Kidney tubule cell (primary cell): Measurements from ENCODE around the gene KDM2A.
"Not testable (repeated sequence)": the region's sequence is repeated elsewhere in the genome, so short reads cannot be mapped to it uniquely, and the experiment has no call there.

Experiments used
- DNase-seq: peaks from one replicate; pipeline ENCODE4 v3.0.0-alpha.2; 2018; ENCODE audit warnings: low spot score

KDM2A gene

GRCh38 chr11:67167719-67168118 lies 48.7 kb downstream of the KDM2A start:
- DNase-seq, result no peak

GRCh38 chr11:67168911-67169310 lies 49.8 kb downstream of the KDM2A start:
- not testable (repeated sequence) for DNase-seq

DNA sequence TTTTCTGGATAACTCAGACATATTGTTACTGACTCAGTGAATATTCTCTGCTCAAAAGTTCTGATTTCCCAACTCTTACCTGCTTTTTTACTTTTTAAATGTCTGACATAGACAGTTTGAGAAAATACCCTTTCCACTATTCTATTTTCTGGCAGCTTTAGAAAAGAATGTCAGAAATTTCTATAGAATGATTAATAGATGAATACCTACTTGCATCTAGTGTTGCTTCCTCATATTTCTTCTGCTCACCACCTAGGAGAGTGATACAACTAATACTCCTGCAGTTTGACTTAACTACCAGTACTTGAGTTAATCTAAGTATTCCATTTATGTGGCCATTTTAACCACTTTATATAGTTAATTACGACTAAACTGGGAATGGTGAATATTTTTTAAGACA lies 55.2 kb downstream of the KDM2A start:
- DNase-seq, result peak; percentile 53

- DNase-seq, result no peak
Measured at GRCh38 chr11:67177399-67178281, 58.6 kb downstream of the KDM2A start.

GRCh38 chr11:67178421-67178820 lies 59.4 kb downstream of the KDM2A start:
- DNase-seq, result no peak

- no peak for DNase-seq
Measured at GRCh38 chr11:67178878-67179277, 59.8 kb downstream of the KDM2A start.

- no peak for DNase-seq
Measured at GRCh38 chr11:67179892-67180490, 60.9 kb downstream of the KDM2A start.

- DNase-seq, result no peak
Measured at GRCh38 chr11:67194096-67194495, 75.0 kb downstream of the KDM2A start.

DNA sequence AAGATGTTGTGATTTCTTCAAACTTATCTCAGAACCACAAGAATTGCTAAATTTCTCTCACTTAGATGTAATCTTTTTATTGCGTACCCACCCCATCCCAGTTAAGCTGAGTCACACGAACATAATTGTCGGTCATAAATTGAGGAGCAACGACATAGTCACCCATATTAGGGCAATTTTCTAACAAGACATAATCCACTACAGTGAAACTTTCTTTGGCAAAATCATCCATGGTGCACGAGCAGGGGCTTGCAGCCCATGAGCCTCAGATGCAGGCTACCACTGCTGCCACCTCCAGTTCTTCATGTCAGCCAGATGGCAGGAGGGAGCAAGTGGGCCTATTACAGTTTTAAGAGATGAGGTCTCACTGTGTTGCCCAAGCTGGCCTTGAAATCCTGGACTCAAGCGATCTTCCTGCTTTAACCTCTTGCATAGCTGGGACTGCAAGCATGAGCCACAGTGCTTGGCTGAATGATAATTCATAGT lies 77.0 kb downstream of the KDM2A start:
- DNase-seq, result no peak

GRCh38 chr11:67197606-67198005 lies 78.5 kb downstream of the KDM2A start:
- no peak for DNase-seq

DNA sequence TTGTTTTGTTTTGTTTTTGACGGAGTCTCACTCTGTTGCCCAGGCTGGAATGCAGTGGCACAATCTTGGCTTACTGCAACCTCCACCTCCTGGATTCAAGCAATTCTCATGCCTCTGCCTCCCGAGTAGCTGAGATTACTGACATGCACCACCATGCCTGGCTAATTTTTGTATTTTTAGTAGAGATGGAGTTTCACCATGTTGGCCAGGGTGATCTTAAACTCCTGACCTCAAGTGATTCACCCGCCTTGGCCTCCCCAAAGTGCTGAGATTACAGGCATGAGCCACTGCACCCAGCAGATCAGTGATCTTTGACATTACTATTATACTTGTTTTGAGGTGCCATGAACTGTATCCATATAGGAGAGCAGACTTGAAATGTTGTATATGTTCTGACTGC lies 79.7 kb downstream of the KDM2A start:
- peak; percentile 33 for DNase-seq

GRCh38 chr11:67199751-67200150 lies 80.7 kb downstream of the KDM2A start:
- DNase-seq, result no peak

- DNase-seq, result no peak
Measured at GRCh38 chr11:67202028-67202427, 83.0 kb downstream of the KDM2A start.

GRCh38 chr11:67204822-67205221 lies 85.8 kb downstream of the KDM2A start:
- no peak for DNase-seq

GRCh38 chr11:67209222-67209621 lies 90.2 kb downstream of the KDM2A start:
- DNase-seq, result not testable (repeated sequence)

- DNase-seq, result no peak
Measured at GRCh38 chr11:67211656-67212436, 92.8 kb downstream of the KDM2A start.

DNA sequence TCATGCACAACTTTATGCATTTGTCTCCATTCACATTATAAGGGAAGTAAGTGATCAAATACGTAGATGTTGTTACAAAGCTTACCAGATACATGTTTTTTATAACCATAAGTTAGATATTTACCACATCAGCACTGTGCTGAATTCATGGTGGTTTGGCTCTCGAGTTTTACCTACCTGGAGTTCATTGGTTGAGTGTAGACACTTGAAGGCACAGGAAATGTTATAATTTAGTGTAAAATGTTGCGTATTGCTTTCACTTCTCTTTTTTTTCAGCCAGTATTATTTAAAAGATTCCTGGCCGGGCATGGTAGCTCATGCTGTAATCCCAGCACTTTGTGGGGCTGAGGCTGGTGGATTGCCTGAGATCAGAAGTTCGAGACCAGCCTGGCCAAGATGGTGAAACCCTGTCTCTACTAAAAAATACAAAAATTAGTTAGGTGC lies 94.1 kb downstream of the KDM2A start:
- no peak for DNase-seq

- DNase-seq, result peak; percentile 37
Measured at GRCh38 chr11:67227726-67228125, 108.7 kb downstream of the KDM2A start.

DNA sequence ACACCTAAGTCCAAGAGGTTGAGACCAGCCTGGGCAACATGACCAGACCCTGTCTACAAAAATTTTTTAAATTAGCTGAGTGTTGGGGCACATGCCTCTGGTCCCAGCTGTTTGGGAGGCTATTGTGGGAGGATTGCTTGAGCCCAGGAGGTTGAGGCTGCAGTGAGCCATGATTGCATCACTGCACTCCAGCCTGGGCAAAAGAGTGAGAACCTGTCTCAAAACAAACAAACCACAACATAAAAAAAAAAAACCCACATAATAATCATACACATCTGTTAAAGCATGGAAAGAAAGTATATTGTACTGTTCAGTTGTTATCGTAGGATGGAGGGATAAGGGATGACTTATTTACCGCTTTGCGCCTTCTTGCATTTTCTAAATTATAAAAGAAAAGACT lies 111.3 kb downstream of the KDM2A start:
- no peak for DNase-seq

DNA sequence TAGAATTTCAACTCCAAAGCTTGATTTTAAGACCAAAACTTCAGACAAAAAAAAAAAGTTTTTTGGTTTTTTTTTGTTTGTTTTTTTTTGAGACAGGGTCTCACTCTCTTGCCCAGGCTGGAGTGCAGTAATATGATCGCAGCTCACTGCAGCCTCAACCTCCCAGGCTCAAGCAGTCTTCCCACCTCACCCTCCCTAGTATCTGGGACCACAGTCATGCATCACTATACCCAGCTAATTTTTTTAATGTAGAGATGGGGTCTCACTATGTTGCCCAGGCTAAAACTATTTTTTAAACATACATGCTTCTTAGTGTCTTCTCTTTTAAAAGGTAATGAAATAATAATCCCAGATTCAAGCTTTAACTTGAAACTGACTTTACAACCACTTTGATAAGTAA lies 111.8 kb downstream of the KDM2A start:
- DNase-seq, result no peak

- no peak for DNase-seq
Measured at GRCh38 chr11:67233584-67234190, 114.6 kb downstream of the KDM2A start.

- DNase-seq, result not testable (repeated sequence)
Measured at GRCh38 chr11:67234571-67234970, 115.5 kb downstream of the KDM2A start.
